ENCODE data around the gene SSBP3. TPM values are rescaled to one million over a fixed set of nuclear protein-coding genes. Genes with fewer than 3 reads are reported as not detected.

The SSBP3 gene
- total RNA-seq, 4 donors from 2014 or later, result 32.8 to 63.4 (median 47.4) TPM

- Histone ChIP-seq H3K27ac (replicated peaks in 1 of 4) (no peak overlapping the region), H3K9me3 (no peaks in the 10 kb centered on the region), H3K4me1 (peaks cover 12 to 30% (median 27%) of the 10 kb centered on the region in 4 donors), H3K4me3 (no peak overlapping the region), H3K27me3 (no peaks in the 10 kb centered on the region), H3K36me3 (peaks cover 17 to 87% (median 48%) of the 10 kb centered on the region in 4 donors)
- DNase-seq (ENCODE audit: extremely low spot score), result no peak
- intact Hi-C loops (cut with DNase I), result no loop called here
- no peak for TF ChIP-seq POLR2A (IDR thresholded peaks at IDR 0.05; ENCODE audit: low read depth)
- WGBS, result 79% methylated on average over 9 of the region's 10 CpGs
Observed at GRCh38 chr1:54246116-54246721, 160.0 kb downstream of the SSBP3 start.

- no peak for DNase-seq (ENCODE audit: extremely low spot score)
- H3K9me3 ChIP-seq, result no peaks in the 10 kb centered on the region
- intact Hi-C loops (cut with DNase I), result no loop called here
- peaks cover 12 to 26% (median 22%) of the 10 kb centered on the region in 4 donors for H3K4me1 ChIP-seq
- no peaks in the 10 kb centered on the region for H3K27me3 ChIP-seq
- no peak overlapping the region for H3K4me3 ChIP-seq
- peaks cover 15 to 87% (median 48%) of the 10 kb centered on the region in 4 donors for H3K36me3 ChIP-seq
- WGBS, result 55% methylated on average over 3 of the region's 4 CpGs
- no peak overlapping the region for H3K27ac ChIP-seq (replicated peaks in 1 of 4)
- TF ChIP-seq POLR2AphosphoS5 (IDR thresholded peaks at IDR 0.05), result no peak
- TF ChIP-seq CTCF (IDR thresholded peaks at IDR 0.05), result no peak
- no peak for TF ChIP-seq EP300 (IDR thresholded peaks at IDR 0.05)
- TF ChIP-seq POLR2A (IDR thresholded peaks at IDR 0.05; ENCODE audit: low read depth), result no peak
Observed at GRCh38 chr1:54245501-54245900, 160.7 kb downstream of the SSBP3 start.

GRCh38 chr1:54244655-54245054, 161.5 kb downstream of the SSBP3 start:
- Histone ChIP-seq H3K27ac (replicated peaks in 1 of 4) (no peak overlapping the region), H3K4me1 (peaks cover 11 to 21% (median 16%) of the 10 kb centered on the region in 4 donors), H3K36me3 (peaks cover 15 to 82% (median 47%) of the 10 kb centered on the region in 4 donors), H3K27me3 (no peaks in the 10 kb centered on the region), H3K4me3 (no peak overlapping the region), H3K9me3 (no peaks in the 10 kb centered on the region)
- WGBS, result 85% methylated on average over 7 of the region's 7 CpGs
- TF ChIP-seq POLR2A (IDR thresholded peaks at IDR 0.05; ENCODE audit: low read depth), result no peak
- no peak for TF ChIP-seq POLR2AphosphoS5 (IDR thresholded peaks at IDR 0.05)
- no peak for TF ChIP-seq CTCF (IDR thresholded peaks at IDR 0.05)
- TF ChIP-seq EP300 (IDR thresholded peaks at IDR 0.05), result no peak
- no peak for DNase-seq (ENCODE audit: extremely low spot score)
- intact Hi-C loops (cut with DNase I), result no loop called here

GRCh38 chr1:54243022-54243421, 163.2 kb downstream of the SSBP3 start:
- DNase-seq (ENCODE audit: extremely low spot score), result no peak
- intact Hi-C loops (cut with DNase I), result no loop called here
- Histone ChIP-seq H3K27me3 (no peaks in the 10 kb centered on the region), H3K4me3 (no peak overlapping the region), H3K36me3 (peaks cover 31 to 88% (median 58%) of the 10 kb centered on the region in 4 donors), H3K27ac (replicated peaks in 1 of 4) (no peak overlapping the region), H3K4me1 (peaks cover 8 to 26% (median 16%) of the 10 kb centered on the region in 4 donors), H3K9me3 (no peaks in the 10 kb centered on the region)
- TF ChIP-seq POLR2AphosphoS5 (IDR thresholded peaks at IDR 0.05), result no peak
- no peak for TF ChIP-seq POLR2A (IDR thresholded peaks at IDR 0.05; ENCODE audit: low read depth)
- TF ChIP-seq EP300 (IDR thresholded peaks at IDR 0.05), result no peak
- TF ChIP-seq CTCF (IDR thresholded peaks at IDR 0.05), result no peak
- WGBS, result 95% methylated on average over 13 of the region's 13 CpGs

- H3K27ac ChIP-seq (replicated peaks in 1 of 4), result no peak overlapping the region
- intact Hi-C loops (cut with DNase I), result no loop called here
- TF ChIP-seq POLR2AphosphoS5 (IDR thresholded peaks at IDR 0.05), result no peak
- no peak for TF ChIP-seq EP300 (IDR thresholded peaks at IDR 0.05)
- no peak for TF ChIP-seq CTCF (IDR thresholded peaks at IDR 0.05)
- no peak for TF ChIP-seq POLR2A (IDR thresholded peaks at IDR 0.05; ENCODE audit: low read depth)
- WGBS, result 81% methylated on average over 6 of the region's 6 CpGs
- peaks cover 41 to 88% (median 69%) of the 10 kb centered on the region in 4 donors for H3K36me3 ChIP-seq
- no peak overlapping the region for H3K4me3 ChIP-seq
- H3K4me1 ChIP-seq, result peaks cover 4 to 22% (median 13%) of the 10 kb centered on the region in 4 donors
- DNase-seq (ENCODE audit: extremely low spot score), result no peak
- H3K9me3 ChIP-seq, result no peaks in the 10 kb centered on the region
- H3K27me3 ChIP-seq, result no peaks in the 10 kb centered on the region
Observed at GRCh38 chr1:54241364-54241763, 164.8 kb downstream of the SSBP3 start.
